Urothelium cell line (cell line): ENCODE results near the gene ENKUR.
A peak's percentile ranks its signal among the peaks of the same experiment; 100 is the strongest.
"Not testable (repeated sequence)": the region's sequence is repeated elsewhere in the genome, so short reads cannot be mapped to it uniquely, and the experiment has no call there.

Source experiments
- DNase-seq: peaks from one replicate; pipeline ENCODE4 v3.0.0; 2011; ENCODE audit warnings: low spot score, mixed read lengths
- FAIRE-seq: peaks from 2 replicates; lab custom pipeline; 2011; peaks lifted over from hg19 to GRCh38; lab: Jason Lieb, UNC

The ENKUR gene

GRCh38 chr10:25024528-25024927 lies 8.6 kb upstream of the ENKUR start:
- DNase-seq, result no peak
- FAIRE-seq, result no peak

- no peak for FAIRE-seq
- DNase-seq, result no peak
Measured at GRCh38 chr10:25023278-25023677, 7.3 kb upstream of the ENKUR start.

- FAIRE-seq (no peak), DNase-seq (no peak)
Measured at GRCh38 chr10:25018703-25019102, 2.7 kb upstream of the ENKUR start.

GRCh38 chr10:25017661-25018060 lies 1.7 kb upstream of the ENKUR start:
- DNase-seq (no peak), FAIRE-seq (no peak)

- no peak for DNase-seq
- no peak for FAIRE-seq
Measured at GRCh38 chr10:25017154-25017590, 1.2 kb upstream of the ENKUR start.

- peak; percentile 97 for FAIRE-seq
- peak; percentile 98 for DNase-seq
Measured at GRCh38 chr10:25016376-25017153, 607 bp upstream of the ENKUR start, which contains the start of gene THNSL1. Gene THNSL1, plus strand, starts transcription at chr10:25016612. Its CDS starts 6,612 bp downstream, at chr10:25023224.

- no peak for FAIRE-seq
- no peak for DNase-seq
Measured at GRCh38 chr10:25014579-25014978, 1.4 kb downstream of the ENKUR start.

- DNase-seq, FAIRE-seq: not testable (repeated sequence)
Measured at GRCh38 chr10:25011591-25011990, 4.4 kb downstream of the ENKUR start.

- DNase-seq, result no peak
- no peak for FAIRE-seq
Measured at GRCh38 chr10:24998044-24998443, 17.9 kb downstream of the ENKUR start.

- DNase-seq, result no peak
- FAIRE-seq, result no peak
Measured at GRCh38 chr10:24995072-24995471, 20.9 kb downstream of the ENKUR start.

- FAIRE-seq (no peak), DNase-seq (no peak)
Measured at GRCh38 chr10:24993237-24993958, 22.6 kb downstream of the ENKUR start.

GRCh38 chr10:24992512-24993133 lies 23.3 kb downstream of the ENKUR start:
- DNase-seq (no peak), FAIRE-seq (no peak)

- FAIRE-seq (no peak), DNase-seq (no peak)
Measured at GRCh38 chr10:24991298-24991697, 24.7 kb downstream of the ENKUR start.

GRCh38 chr10:24989867-24990266 lies 26.1 kb downstream of the ENKUR start:
- DNase-seq, result no peak
- FAIRE-seq, result no peak

GRCh38 chr10:24988831-24989640 lies 26.9 kb downstream of the ENKUR start:
- FAIRE-seq (no peak), DNase-seq (no peak)

- no peak for DNase-seq
- FAIRE-seq, result no peak
Measured at GRCh38 chr10:24984906-24985305, 31.1 kb downstream of the ENKUR start.

- FAIRE-seq (no peak), DNase-seq (no peak)
Measured at GRCh38 chr10:24983946-24984345, 32.0 kb downstream of the ENKUR start.

GRCh38 chr10:24983130-24983529 lies 32.8 kb downstream of the ENKUR start:
- DNase-seq, result no peak
- FAIRE-seq, result no peak

- DNase-seq, result no peak
Measured at GRCh38 chr10:24982319-24983112, 33.4 kb downstream of the ENKUR start.

GRCh38 chr10:24981161-24981710 lies 34.7 kb downstream of the ENKUR start:
- DNase-seq (no peak), FAIRE-seq (no peak)

More at GRCh38 chr10:24982319-24983112, 33.4 kb downstream of the ENKUR start:
- FAIRE-seq, result no peak
